K562 (cell line): ENCODE results near the gene KYAT1. TPM values are rescaled to one million over a fixed set of nuclear protein-coding genes. Genes with fewer than 3 reads are reported as not detected.

ENCODE experiments used
- ARID2 ChIP-seq: fragments of 450-650 bp; IDR thresholded peaks from 2 replicates; pipeline ENCODE4 v1.6.1; 2017; ENCODE audit warnings: antibody characterized with exemption, mild to moderate bottlenecking
- CBFA2T2 ChIP-seq: fragments of 450-650 bp; conservative IDR thresholded peaks from 2 replicates; pipeline ENCODE4 v1.6.1; 2017; ENCODE audit warnings: mild to moderate bottlenecking
- CBFA2T3 ChIP-seq: fragments of 450-650 bp; IDR thresholded peaks from 2 replicates; pipeline ENCODE4 v1.6.1; 2017
- RHOXF2B ChIP-seq: fragments of 250-450 bp; sonication (Bioruptor Pico); conservative IDR thresholded peaks from 2 replicates; pipeline ENCODE4 v1.5.1; 2021
- TARDBP ChIP-seq: fragments of 450-650 bp; IDR thresholded peaks from 2 replicates; pipeline ENCODE4 v1.6.1; 2016
- ZNF165 ChIP-seq: fragments of 250-450 bp; sonication (Bioruptor Pico); IDR thresholded peaks from 2 replicates; pipeline ENCODE4 v1.4.0; 2020; ENCODE audit warnings: borderline replicate concordance
- ZNF436 ChIP-seq: fragments of 250-450, 450-650 bp; sonication (Bioruptor Pico); formaldehyde crosslinking; IDR thresholded peaks from 2 replicates; pipeline ENCODE4 v1.7.0; 2020; ENCODE audit warnings: mild to moderate bottlenecking
- polyA plus RNA-seq, 8 experiments: library from polyadenylated mRNA; depleted of rRNA in 4 of 8; stranded (reverse) in 5 of 8; unstranded in 3 of 8; fragments of >200 nt; fragmentation: Nextera tagmentation in 2 of 8; fragmentation: Illumina TruSeq in 1 of 8; extraction: Ambion mirVana in 2 of 8; extraction: Trizol in 1 of 8; gene quantifications; 2 replicates each; pipeline versions ENCODE4 v1.2.1 to v1.2.3, GENCODE V29; 2011 to 2014; ENCODE audit warnings: inconsistent platforms in 1 of 8, missing spikeins in 1 of 8
- total RNA-seq, 7 experiments: library from RNA; depleted of rRNA in 6 of 7; stranded (reverse); fragments of >200 nt in 6 of 7; fragmentation: Illumina TruSeq in 2 of 7; extraction: Trizol in 2 of 7; gene quantifications; 2 replicates each; pipeline versions ENCODE4 v1.2.1 to v1.2.3, GENCODE V29; 2011 to 2021; ENCODE audit warnings: low replicate concordance in 1 of 7
- TF ChIP-seq, protein P1 (sequence below), 2 experiments: fragments of 450-650 bp in 1 of 2; IDR thresholded peaks; 2 replicates each; pipeline ENCODE4 v1.6.1; 2011 to 2017; ENCODE audit warnings: low read depth in 2 of 2, antibody characterized with exemption in 1 of 2, borderline replicate concordance in 1 of 2, low read length in 1 of 2, mild to moderate bottlenecking in 1 of 2, mixed read lengths in 1 of 2; ENCODE audit not compliant: control insufficient read depth in 1 of 2
- TF ChIP-seq, protein P2 (sequence below): fragments of 250-450 bp; sonication (Bioruptor Pico); IDR thresholded peaks from 2 replicates; pipeline ENCODE4 v1.8.0; 2022; ENCODE audit warnings: moderate library complexity, mild to moderate bottlenecking, inconsistent platforms
- TF ChIP-seq, protein P3 (sequence below), 2 experiments: fragments of 450-650 bp; IDR thresholded peaks; 2 replicates each; pipeline ENCODE4 v1.6.1; 2016; ENCODE audit warnings: mild to moderate bottlenecking in 2 of 2, borderline replicate concordance in 1 of 2, low read depth in 1 of 2, moderate library complexity in 1 of 2
- TF ChIP-seq, protein P4 (sequence below): fragments of 450-650 bp; IDR thresholded peaks from 2 replicates; pipeline ENCODE4 v1.6.1; 2016; ENCODE audit warnings: antibody characterized with exemption
- TF ChIP-seq, protein P5 (sequence below): fragments of 450-650 bp; formaldehyde crosslinking; IDR thresholded peaks from 2 replicates; pipeline ENCODE4 v1.4.0; 2020; ENCODE audit warnings: mild to moderate bottlenecking, moderate library complexity

The KYAT1 gene
- total and polyA plus RNA-seq, 9 of the 15 experiments (the other 6 are each of a cell fraction or from before 2014, with no cell fraction given), result 6.4 to 16.8 (median 11.1) TPM

DNA sequence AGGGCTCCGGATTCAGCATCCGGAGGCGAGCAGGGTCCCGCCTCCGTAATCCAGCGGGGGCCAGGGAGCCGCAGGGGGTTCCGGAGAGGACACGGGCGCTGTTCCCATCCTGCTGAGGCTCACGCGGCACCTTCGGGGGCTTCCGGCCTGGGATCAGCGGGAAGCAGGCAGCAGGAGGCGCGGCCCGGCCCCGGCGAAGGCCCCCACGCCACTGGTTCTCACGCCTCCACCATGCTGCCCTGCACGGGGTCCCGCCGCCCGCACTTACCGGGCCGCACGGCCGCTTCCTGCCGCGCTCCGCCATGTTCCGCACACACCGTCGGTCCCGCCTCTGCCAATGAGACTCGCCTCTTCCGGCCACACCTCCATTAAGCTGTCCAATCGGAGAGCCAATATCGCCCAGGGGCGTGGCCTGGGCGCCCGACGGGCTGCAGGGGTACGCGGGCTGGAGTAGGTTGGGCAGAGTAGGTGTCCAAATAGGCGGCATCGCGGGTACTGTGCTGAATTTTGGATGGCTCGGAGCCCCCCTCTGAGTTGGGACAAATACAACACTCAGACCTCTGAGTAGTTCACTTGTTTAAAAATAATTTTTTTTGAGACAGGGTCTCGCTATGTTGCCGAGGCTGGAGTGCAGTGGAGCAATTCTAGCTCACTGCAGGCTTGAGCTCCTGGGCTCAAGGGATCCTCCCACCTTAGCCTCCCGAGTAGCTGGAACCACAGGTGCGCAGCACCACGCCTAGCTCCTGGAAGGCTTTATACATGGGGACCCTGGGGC is 52.1 kb downstream of the KYAT1 start, which contains the start of gene SPOUT1 (continued):
- TF ChIP-seq CBFA2T3 (no peak), TARDBP (no peak), CBFA2T2 (no peak), ZNF436 (CRISPR knock-in tag) (no peak), ARID2 (no peak), RHOXF2B (CRISPR knock-in tag) (no peak), ZNF165 (CRISPR knock-in tag) (no peak)
- TF ChIP-seq, protein P1, sequence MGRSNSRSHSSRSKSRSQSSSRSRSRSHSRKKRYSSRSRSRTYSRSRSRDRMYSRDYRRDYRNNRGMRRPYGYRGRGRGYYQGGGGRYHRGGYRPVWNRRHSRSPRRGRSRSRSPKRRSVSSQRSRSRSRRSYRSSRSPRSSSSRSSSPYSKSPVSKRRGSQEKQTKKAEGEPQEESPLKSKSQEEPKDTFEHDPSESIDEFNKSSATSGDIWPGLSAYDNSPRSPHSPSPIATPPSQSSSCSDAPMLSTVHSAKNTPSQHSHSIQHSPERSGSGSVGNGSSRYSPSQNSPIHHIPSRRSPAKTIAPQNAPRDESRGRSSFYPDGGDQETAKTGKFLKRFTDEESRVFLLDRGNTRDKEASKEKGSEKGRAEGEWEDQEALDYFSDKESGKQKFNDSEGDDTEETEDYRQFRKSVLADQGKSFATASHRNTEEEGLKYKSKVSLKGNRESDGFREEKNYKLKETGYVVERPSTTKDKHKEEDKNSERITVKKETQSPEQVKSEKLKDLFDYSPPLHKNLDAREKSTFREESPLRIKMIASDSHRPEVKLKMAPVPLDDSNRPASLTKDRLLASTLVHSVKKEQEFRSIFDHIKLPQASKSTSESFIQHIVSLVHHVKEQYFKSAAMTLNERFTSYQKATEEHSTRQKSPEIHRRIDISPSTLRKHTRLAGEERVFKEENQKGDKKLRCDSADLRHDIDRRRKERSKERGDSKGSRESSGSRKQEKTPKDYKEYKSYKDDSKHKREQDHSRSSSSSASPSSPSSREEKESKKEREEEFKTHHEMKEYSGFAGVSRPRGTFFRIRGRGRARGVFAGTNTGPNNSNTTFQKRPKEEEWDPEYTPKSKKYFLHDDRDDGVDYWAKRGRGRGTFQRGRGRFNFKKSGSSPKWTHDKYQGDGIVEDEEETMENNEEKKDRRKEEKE (IDR thresholded peaks at IDR 0.05; ENCODE audit: borderline replicate concordance in 1 of 2, control insufficient read depth in 1 of 2, low read depth in 2 of 2, low read length in 1 of 2), result no peak
- TF ChIP-seq, protein P2, sequence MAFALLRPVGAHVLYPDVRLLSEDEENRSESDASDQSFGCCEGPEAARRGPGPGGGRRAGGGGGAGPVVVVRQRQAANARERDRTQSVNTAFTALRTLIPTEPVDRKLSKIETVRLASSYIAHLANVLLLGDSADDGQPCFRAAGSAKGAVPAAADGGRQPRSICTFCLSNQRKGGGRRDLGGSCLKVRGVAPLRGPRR (CRISPR knock-in tag), result no peak
- TF ChIP-seq, protein P3, sequence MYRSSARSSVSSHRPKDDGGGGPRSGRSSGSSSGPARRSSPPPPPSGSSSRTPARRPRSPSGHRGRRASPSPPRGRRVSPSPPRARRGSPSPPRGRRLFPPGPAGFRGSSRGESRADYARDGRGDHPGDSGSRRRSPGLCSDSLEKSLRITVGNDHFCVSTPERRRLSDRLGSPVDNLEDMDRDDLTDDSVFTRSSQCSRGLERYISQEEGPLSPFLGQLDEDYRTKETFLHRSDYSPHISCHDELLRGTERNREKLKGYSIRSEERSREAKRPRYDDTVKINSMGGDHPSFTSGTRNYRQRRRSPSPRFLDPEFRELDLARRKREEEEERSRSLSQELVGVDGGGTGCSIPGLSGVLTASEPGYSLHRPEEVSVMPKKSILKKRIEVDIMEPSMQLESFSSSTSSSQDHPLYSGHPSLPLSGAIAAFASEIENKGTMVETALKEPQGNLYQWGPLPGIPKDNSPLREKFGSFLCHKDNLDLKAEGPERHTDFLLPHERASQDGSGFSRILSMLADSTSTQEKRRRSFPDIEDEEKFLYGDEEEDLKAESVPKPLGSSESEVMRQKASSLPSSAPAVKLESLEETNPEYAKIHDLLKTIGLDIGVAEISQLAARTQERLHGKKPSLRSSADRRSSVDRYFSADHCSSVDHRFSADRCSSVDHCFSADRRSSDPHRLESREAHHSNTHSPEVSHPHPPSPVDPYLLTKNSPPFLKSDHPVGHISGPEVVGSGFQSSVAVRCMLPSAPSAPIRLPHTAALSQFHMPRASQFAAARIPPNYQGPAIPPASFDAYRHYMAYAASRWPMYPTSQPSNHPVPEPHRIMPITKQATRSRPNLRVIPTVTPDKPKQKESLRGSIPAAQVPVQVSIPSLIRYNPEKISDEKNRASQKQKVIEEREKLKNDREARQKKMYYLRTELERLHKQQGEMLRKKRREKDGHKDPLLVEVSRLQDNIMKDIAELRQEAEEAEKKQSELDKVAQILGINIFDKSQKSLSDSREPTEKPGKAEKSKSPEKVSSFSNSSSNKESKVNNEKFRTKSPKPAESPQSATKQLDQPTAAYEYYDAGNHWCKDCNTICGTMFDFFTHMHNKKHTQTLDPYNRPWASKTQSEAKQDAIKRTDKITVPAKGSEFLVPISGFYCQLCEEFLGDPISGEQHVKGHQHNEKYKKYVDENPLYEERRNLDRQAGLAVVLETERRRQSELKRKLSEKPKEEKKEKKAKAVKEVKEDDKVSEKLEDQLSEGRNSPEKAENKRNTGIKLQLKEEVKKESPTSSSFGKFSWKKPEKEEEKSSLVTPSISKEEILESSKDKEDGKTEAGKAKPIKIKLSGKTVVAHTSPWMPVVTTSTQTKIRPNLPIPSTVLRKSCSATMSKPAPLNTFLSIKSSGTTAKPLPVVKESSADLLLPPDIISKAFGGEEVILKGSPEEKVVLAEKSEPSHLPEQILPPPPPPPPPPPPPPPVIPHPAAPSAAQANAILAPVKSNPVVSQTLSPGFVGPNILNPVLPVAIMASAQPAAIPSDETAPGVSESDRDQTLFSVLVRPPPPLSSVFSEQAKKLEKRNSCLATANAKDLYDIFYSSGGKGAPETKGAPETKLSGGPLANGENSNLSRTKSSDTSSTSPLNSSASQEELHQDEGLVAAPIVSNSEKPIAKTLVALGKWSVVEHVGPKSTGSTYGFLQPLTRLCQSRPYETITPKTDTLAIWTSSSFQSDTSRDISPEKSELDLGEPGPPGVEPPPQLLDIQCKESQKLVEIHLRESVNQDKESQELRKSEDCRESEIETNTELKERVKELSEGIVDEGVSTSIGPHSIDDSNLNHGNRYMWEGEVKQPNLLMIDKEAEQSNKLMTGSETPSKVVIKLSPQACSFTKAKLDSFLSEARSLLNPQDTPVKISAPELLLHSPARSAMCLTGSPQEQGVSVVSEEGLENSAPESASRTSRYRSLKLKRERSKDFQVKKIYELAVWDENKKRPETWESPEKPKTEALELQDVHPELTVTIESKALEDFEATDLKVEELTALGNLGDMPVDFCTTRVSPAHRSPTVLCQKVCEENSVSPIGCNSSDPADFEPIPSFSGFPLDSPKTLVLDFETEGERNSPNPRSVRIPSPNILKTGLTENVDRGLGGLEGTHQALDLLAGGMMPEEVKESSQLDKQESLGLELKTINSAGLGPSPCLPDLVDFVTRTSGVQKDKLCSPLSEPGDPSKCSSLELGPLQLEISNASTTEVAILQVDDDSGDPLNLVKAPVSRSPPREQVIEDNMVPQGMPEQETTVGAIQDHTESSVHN (IDR thresholded peaks at IDR 0.05; ENCODE audit: borderline replicate concordance in 1 of 2, low read depth in 1 of 2), result no peak
- TF ChIP-seq, protein P4, sequence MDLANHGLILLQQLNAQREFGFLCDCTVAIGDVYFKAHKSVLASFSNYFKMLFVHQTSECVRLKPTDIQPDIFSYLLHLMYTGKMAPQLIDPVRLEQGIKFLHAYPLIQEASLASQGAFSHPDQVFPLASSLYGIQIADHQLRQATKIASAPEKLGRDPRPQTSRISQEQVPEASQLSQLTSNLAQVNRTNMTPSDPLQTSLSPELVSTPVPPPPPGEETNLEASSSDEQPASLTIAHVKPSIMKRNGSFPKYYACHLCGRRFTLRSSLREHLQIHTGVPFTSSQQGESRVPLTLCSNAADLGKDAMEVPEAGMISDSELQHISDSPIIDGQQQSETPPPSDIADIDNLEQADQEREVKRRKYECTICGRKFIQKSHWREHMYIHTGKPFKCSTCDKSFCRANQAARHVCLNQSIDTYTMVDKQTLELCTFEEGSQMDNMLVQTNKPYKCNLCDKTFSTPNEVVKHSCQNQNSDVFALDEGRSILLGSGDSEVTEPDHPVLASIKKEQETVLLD, result 0 out of 2 replicates have a peak, but pooled peaks have one; percentile 29
- TF ChIP-seq, protein P5, sequence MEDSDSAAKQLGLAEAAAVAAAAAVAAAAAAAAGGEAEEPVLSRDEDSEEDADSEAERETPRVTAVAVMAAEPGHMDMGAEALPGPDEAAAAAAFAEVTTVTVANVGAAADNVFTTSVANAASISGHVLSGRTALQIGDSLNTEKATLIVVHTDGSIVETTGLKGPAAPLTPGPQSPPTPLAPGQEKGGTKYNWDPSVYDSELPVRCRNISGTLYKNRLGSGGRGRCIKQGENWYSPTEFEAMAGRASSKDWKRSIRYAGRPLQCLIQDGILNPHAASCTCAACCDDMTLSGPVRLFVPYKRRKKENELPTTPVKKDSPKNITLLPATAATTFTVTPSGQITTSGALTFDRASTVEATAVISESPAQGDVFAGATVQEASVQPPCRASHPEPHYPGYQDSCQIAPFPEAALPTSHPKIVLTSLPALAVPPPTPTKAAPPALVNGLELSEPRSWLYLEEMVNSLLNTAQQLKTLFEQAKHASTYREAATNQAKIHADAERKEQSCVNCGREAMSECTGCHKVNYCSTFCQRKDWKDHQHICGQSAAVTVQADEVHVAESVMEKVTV (CRISPR knock-in tag), result no peak
